G401 (cell line): Measurements from ENCODE around the gene NLRP10. TPM values are rescaled to one million over a fixed set of nuclear protein-coding genes. Genes with fewer than 3 reads are reported as not detected.
"Not testable (repeated sequence)": the region's sequence is repeated elsewhere in the genome, so short reads cannot be mapped to it uniquely, and the experiment has no call there.

ENCODE experiments used
- DNase-seq: peaks from one replicate; pipeline ENCODE4 v3.0.0-alpha.2; 2015; ENCODE audit warnings: low spot score
- in situ Hi-C: cut with HindIII; loops from 2 replicates; pipeline ENCODE4 v1.10.0; 2016; ENCODE audit warnings: low sequenced_read_pairs, mixed read lengths
- total RNA-seq: library from RNA; depleted of rRNA; stranded (reverse); fragments of >200 nt; shearing (Covaris generic); gene quantifications from 2 replicates; pipeline ENCODE4 v1.2.3, GENCODE V29; 2014; rRNA removed

The NLRP10 gene
- total RNA-seq = not detected in 2 replicates

- no peak for DNase-seq
- in situ Hi-C loops = no loop called here
Observed at GRCh38 chr11:7965386-7965785, at the start of gene NLRP10. Gene NLRP10, minus strand, starts transcription at chr11:7965447. Its CDS starts 1,952 bp downstream, at chr11:7963495.

GRCh38 chr11:8013833-8014232 lies 48.6 kb upstream of the NLRP10 start:
- in situ Hi-C loops = no loop called here
- DNase-seq = no peak

- in situ Hi-C loops = no loop called here
- no peak for DNase-seq
Observed at GRCh38 chr11:8011981-8012444, 46.8 kb upstream of the NLRP10 start.

GRCh38 chr11:8011371-8011770 lies 46.1 kb upstream of the NLRP10 start:
- in situ Hi-C loops = no loop called here
- DNase-seq = no peak

GRCh38 chr11:8009856-8010255 lies 44.6 kb upstream of the NLRP10 start:
- no peak for DNase-seq
- in situ Hi-C loops = no loop called here

GRCh38 chr11:8008212-8008611 lies 43.0 kb upstream of the NLRP10 start:
- in situ Hi-C loops = no loop called here
- DNase-seq = no peak

GRCh38 chr11:8006349-8006977 lies 41.2 kb upstream of the NLRP10 start:
- in situ Hi-C loops = no loop called here
- DNase-seq = peak; percentile 69

GRCh38 chr11:8005556-8005955 lies 40.3 kb upstream of the NLRP10 start:
- in situ Hi-C loops = no loop called here

GRCh38 chr11:8004008-8004407 lies 38.8 kb upstream of the NLRP10 start:
- in situ Hi-C loops = no loop called here
- no peak for DNase-seq

More at GRCh38 chr11:8005556-8005955, 40.3 kb upstream of the NLRP10 start:
- no peak for DNase-seq

GRCh38 chr11:8003187-8003586 lies 37.9 kb upstream of the NLRP10 start:
- in situ Hi-C loops = no loop called here

GRCh38 chr11:8002676-8003075 lies 37.4 kb upstream of the NLRP10 start:
- DNase-seq = peak; percentile 13
- in situ Hi-C loops = no loop called here

More at GRCh38 chr11:8003187-8003586, 37.9 kb upstream of the NLRP10 start:
- DNase-seq = no peak

- in situ Hi-C loops = no loop called here
- DNase-seq = no peak
Observed at GRCh38 chr11:8000390-8000789, 35.1 kb upstream of the NLRP10 start.

GRCh38 chr11:7999795-8000194 lies 34.5 kb upstream of the NLRP10 start:
- in situ Hi-C loops = no loop called here
- no peak for DNase-seq

GRCh38 chr11:7994581-7995278 lies 29.5 kb upstream of the NLRP10 start:
- in situ Hi-C loops = no loop called here
- no peak for DNase-seq

- in situ Hi-C loops, DNase-seq: not testable (repeated sequence)
Observed at GRCh38 chr11:7987560-7987883, 22.3 kb upstream of the NLRP10 start.

- in situ Hi-C loops = no loop called here
Observed at GRCh38 chr11:7986768-7987559, 21.7 kb upstream of the NLRP10 start, which contains the start of gene EIF3F. Gene EIF3F, plus strand, starts transcription at chr11:7987337. Its CDS starts 16 bp downstream, at chr11:7987353.

GRCh38 chr11:7983832-7984590 lies 18.8 kb upstream of the NLRP10 start:
- no peak for DNase-seq
- in situ Hi-C loops = no loop called here

More at GRCh38 chr11:7986768-7987559, 21.7 kb upstream of the NLRP10 start, which contains the start of gene EIF3F:
- peak; percentile 99 for DNase-seq

GRCh38 chr11:7982582-7983119 lies 17.4 kb upstream of the NLRP10 start:
- no peak for DNase-seq
- in situ Hi-C loops = no loop called here

GRCh38 chr11:7981619-7982157 lies 16.4 kb upstream of the NLRP10 start:
- in situ Hi-C loops = no loop called here
- DNase-seq = no peak
